IMR-90 (cell line): ENCODE measurements around the gene POFUT2.

ENCODE experiments used
- BHLHE40 ChIP-seq: fragments of 150-350 bp; IDR thresholded peaks from 2 replicates; pipeline ENCODE4 v1.6.1; 2016; ENCODE audit warnings: mild to moderate bottlenecking, low read depth, low read length
- CEBPB ChIP-seq: IDR thresholded peaks from 2 replicates; pipeline ENCODE4 v1.6.1; 2012; ENCODE audit warnings: low read depth, low read length, improper control_type of control experiment
- CHD1 ChIP-seq: IDR thresholded peaks from 2 replicates; pipeline ENCODE4 v1.6.1; 2012; ENCODE audit warnings: low read depth, low read length, improper control_type of control experiment
- FOS ChIP-seq: fragments of 150-350 bp; IDR thresholded peaks from 2 replicates; pipeline ENCODE4 v1.6.1; 2016; ENCODE audit warnings: low read depth, low read length
- MAZ ChIP-seq: IDR thresholded peaks from 2 replicates; pipeline ENCODE4 v1.6.1; 2012; ENCODE audit warnings: low read depth, mild to moderate bottlenecking, low read length, improper control_type of control experiment, moderate library complexity, borderline replicate concordance
- MXI1 ChIP-seq: IDR thresholded peaks from 2 replicates; pipeline ENCODE4 v1.6.1; 2012; ENCODE audit warnings: low read depth, mild to moderate bottlenecking, low read length, moderate library complexity, borderline replicate concordance
- POLR2A ChIP-seq: IDR thresholded peaks from 2 replicates; pipeline ENCODE4 v1.6.1; 2012; ENCODE audit warnings: mild to moderate bottlenecking, low read depth, low read length
- RCOR1 ChIP-seq: IDR thresholded peaks from 2 replicates; pipeline ENCODE4 v1.6.1; 2012; ENCODE audit warnings: mild to moderate bottlenecking, low read length, improper control_type of control experiment; ENCODE audit not compliant: insufficient replicate concordance
- SMC3 ChIP-seq: fragments of 150-350 bp; IDR thresholded peaks from 2 replicates; pipeline ENCODE4 v1.6.1; 2016; ENCODE audit warnings: low read depth, mild to moderate bottlenecking, antibody characterized with exemption, low read length, moderate library complexity
- TF ChIP-seq, protein P1 (sequence below): conservative IDR thresholded peaks from 2 replicates; pipeline ENCODE4 v1.5.1; 2012; ENCODE audit warnings: mild to moderate bottlenecking, low read depth, low read length, improper control_type of control experiment
- TF ChIP-seq, protein P2 (sequence below): fragments of 150-350 bp; IDR thresholded peaks from 2 replicates; pipeline ENCODE4 v1.6.1; 2016; ENCODE audit warnings: low read depth, mild to moderate bottlenecking, low read length, moderate library complexity, borderline replicate concordance
- TF ChIP-seq, protein P3 (sequence below): fragments of 150-350 bp; IDR thresholded peaks from 2 replicates; pipeline ENCODE4 v1.6.1; 2017; ENCODE audit warnings: mild to moderate bottlenecking, antibody characterized with exemption, low read length, low read depth

DNA sequence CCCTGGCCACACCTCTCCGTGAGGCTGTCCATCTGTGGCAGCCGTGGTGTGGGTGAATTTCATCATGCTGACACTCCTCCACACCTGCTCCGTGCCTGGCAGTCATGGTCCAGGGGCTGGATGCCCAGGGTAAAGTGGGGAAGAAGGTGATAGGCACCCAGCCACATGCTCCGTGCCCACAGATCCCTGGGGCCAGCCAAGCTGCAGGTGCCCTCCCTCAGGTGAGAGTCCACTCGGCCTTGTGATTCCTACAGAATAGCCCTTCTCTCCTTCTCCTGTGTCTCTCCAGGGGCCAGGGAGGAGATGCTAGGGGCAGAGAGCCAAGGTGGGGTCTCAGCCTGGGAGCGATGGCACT, 16.8 kb upstream of the POFUT2 start:
- TF ChIP-seq POLR2A (no peak), MXI1 (no peak), CEBPB (no peak), SMC3 (no peak), RCOR1 (no peak), BHLHE40 (no peak), CHD1 (no peak), FOS (no peak), MAZ (no peak)
- TF ChIP-seq, protein P1, sequence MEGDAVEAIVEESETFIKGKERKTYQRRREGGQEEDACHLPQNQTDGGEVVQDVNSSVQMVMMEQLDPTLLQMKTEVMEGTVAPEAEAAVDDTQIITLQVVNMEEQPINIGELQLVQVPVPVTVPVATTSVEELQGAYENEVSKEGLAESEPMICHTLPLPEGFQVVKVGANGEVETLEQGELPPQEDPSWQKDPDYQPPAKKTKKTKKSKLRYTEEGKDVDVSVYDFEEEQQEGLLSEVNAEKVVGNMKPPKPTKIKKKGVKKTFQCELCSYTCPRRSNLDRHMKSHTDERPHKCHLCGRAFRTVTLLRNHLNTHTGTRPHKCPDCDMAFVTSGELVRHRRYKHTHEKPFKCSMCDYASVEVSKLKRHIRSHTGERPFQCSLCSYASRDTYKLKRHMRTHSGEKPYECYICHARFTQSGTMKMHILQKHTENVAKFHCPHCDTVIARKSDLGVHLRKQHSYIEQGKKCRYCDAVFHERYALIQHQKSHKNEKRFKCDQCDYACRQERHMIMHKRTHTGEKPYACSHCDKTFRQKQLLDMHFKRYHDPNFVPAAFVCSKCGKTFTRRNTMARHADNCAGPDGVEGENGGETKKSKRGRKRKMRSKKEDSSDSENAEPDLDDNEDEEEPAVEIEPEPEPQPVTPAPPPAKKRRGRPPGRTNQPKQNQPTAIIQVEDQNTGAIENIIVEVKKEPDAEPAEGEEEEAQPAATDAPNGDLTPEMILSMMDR, result no peak
- TF ChIP-seq, protein P2, sequence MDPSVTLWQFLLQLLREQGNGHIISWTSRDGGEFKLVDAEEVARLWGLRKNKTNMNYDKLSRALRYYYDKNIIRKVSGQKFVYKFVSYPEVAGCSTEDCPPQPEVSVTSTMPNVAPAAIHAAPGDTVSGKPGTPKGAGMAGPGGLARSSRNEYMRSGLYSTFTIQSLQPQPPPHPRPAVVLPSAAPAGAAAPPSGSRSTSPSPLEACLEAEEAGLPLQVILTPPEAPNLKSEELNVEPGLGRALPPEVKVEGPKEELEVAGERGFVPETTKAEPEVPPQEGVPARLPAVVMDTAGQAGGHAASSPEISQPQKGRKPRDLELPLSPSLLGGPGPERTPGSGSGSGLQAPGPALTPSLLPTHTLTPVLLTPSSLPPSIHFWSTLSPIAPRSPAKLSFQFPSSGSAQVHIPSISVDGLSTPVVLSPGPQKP, result no peak
- TF ChIP-seq, protein P3, sequence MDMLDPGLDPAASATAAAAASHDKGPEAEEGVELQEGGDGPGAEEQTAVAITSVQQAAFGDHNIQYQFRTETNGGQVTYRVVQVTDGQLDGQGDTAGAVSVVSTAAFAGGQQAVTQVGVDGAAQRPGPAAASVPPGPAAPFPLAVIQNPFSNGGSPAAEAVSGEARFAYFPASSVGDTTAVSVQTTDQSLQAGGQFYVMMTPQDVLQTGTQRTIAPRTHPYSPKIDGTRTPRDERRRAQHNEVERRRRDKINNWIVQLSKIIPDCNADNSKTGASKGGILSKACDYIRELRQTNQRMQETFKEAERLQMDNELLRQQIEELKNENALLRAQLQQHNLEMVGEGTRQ, result no peak
